ENCODE data around the gene GFER. TPM values are rescaled to one million over a fixed set of nuclear protein-coding genes. Genes with fewer than 3 reads are reported as not detected.

GFER gene
- total and polyA plus RNA-seq, 9 of the 15 experiments (the other 6 are each of a cell fraction or from before 2014, with no cell fraction given) = 4.3 to 53.7 (median 19.8) TPM

DNA sequence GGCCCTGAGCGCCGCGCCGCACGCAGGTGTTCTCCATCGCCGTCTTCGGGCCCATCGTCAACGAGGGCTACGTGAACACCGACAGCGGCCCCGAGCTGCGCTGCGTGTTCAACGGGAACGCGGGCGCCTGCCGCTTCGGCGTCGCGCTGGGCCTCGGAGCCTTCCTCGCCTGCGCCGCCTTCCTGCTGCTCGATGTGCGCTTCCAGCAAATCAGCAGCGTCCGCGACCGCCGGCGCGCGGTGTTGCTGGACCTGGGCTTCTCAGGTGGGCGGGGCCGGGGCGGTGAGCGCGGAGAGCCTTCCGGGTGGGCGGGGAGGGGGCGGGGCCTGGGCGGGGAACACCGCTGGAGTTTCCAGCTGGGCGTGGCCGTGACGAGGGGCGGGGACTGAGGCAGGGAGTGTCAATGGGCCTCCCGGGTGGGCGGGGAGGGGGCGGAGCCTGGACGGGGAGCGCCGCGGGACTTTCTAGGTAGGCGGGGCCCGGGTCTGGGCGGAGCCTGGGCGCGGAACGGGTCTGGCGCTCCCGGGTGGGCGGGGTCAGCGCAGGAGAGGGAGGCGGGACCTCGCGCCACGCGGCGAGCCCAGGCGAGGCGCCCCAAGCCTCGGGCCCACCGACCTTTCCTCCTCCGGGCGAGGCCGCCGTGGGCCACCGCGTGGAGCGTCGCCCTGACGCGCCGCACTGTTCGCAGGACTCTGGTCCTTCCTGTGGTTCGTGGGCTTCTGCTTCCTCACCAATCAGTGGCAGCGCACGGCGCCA lies 8.1 kb downstream of the GFER start (continued):
- TF ChIP-seq CHD2 (IDR thresholded peaks at IDR 0.05; ENCODE audit: low read depth, low read length) (0 out of 2 replicates have a peak, but pooled peaks have one; percentile 25), HDAC1 (IDR thresholded peaks at IDR 0.05) (peak in 1 of 2 experiments; percentile 78; a peak in 2 of 4 replicates), HSF4 (CRISPR knock-in tag; IDR thresholded peaks at IDR 0.05; ENCODE audit: borderline replicate concordance) (no peak), ZNF586 (CRISPR knock-in tag; conservative IDR thresholded peaks at IDR 0.05) (no peak), FOXA1 (IDR thresholded peaks at IDR 0.05; ENCODE audit: borderline replicate concordance) (no peak), FUS (optimal IDR thresholded peaks at IDR 0.05; ENCODE audit: low read depth, low read length) (peak; percentile 31), NUFIP1 (IDR thresholded peaks at IDR 0.05; ENCODE audit: partially characterized antibody) (no peak), RBBP5 (IDR thresholded peaks at IDR 0.05; ENCODE audit: borderline replicate concordance, insufficient read depth, low read length, poor library complexity, severe bottlenecking) (peak; percentile 20), ATF1 (CRISPR knock-in tag; IDR thresholded peaks at IDR 0.05) (no peak), ATF1 (tag; IDR thresholded peaks at IDR 0.05) (peak; percentile 41; the same call in 1 of the 2 replicates), RNF219 (CRISPR knock-in tag; IDR thresholded peaks at IDR 0.05) (no peak), ZNF212 (CRISPR knock-in tag; IDR thresholded peaks at IDR 0.05) (no peak), PURB (CRISPR knock-in tag; IDR thresholded peaks at IDR 0.05; ENCODE audit: low read depth) (no peak), IRF9 (tag; IDR thresholded peaks at IDR 0.05) (no peak), ZNF146 (CRISPR knock-in tag; IDR thresholded peaks at IDR 0.05; ENCODE audit: unreplicated experiment) (no peak), MTA1 (IDR thresholded peaks at IDR 0.05; ENCODE audit: borderline replicate concordance) (no peak), HMGXB4 (CRISPR knock-in tag; IDR thresholded peaks at IDR 0.05) (0 out of 2 replicates have a peak, but pooled peaks have one; percentile 13), MYNN (IDR thresholded peaks at IDR 0.05) (no peak), MYNN (CRISPR knock-in tag; IDR thresholded peaks at IDR 0.05) (no peak), HNRNPK (IDR thresholded peaks at IDR 0.05; ENCODE audit: low read depth, low read length, poor library complexity, severe bottlenecking) (no peak), CBFA2T2 (conservative IDR thresholded peaks at IDR 0.05) (no peak), NCOR1 (IDR thresholded peaks at IDR 0.05) (no peak), ZBTB43 (CRISPR knock-in tag; IDR thresholded peaks at IDR 0.05) (peak; percentile 83), SIX5 (IDR thresholded peaks at IDR 0.05; ENCODE audit: borderline replicate concordance in 1 of 2, insufficient read depth in 1 of 2, low read depth in 1 of 2, low read length in 2 of 2) (no peak)
